ENCODE measurements around the gene QTRT2. TPM values are rescaled to one million over a fixed set of nuclear protein-coding genes. Genes with fewer than 3 reads are reported as not detected.

QTRT2 gene
- total RNA-seq (ENCODE audit: low replicate concordance) = 8.8 and 15.6 TPM in 2 replicates

DNA sequence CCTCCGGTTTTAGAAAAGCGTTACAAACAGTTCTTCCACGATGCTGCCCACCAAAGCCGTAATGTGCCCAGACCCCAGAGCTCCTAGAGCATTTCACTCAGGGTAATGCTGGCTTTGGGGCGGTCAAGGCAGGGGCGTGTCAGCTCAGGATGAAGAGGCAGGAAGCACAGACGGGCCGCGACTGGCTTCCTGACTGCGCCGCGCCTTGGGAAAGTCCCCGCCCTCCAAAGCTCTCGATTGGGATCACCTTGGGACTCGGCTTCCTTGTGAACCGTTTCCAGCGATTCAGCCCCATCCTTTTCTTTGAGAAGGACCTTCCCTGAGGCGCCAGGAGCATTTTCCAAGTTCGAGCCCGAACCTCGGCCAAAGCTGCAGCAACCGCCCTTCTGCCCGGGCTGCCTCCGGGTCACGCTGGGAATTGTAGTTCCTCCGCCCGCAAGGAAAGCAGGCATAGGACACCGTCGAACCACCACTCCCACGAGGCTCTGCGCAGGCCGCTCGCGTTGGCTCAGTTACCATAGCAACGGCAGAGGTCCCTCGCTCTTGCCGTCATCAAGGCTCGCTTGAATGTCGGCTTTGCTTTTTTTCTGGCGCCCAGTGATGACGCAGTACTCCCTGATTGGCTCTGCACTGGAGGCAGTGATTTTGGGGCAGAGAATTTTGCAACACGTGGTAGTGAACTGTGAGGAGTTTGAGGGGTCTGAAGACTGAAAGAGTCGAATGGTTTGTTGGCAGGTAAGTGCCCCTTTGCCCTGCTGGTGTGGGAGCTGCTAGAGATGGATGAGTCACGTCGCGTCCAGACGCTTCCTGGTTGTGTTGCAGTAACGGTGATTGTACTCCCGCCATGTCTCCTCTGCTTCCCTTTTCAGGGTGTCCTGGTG, at the start of gene QTRT2, which contains the start of gene CCDC191:
Gene QTRT2 (plus strand): TSS at position 608 of the 881 bp plus-strand sequence. CDS start 8,521 bp downstream, outside the sequence.
Gene CCDC191 (minus strand): TSS at position 397 of the 881 bp plus-strand sequence. CDS start 60 bp downstream, at position 337.

Other genes starting within 250 kb of the QTRT2 start
- 1.6 and 13.1 TPM in 2 replicates for gene GRAMD1C, start 217.9 kb upstream of the QTRT2 start, total RNA-seq (ENCODE audit: low replicate concordance)
- gene ZDHHC23, start 108.7 kb upstream of the QTRT2 start, total RNA-seq (ENCODE audit: low replicate concordance) = 0.70 and 2.0 TPM in 2 replicates
- gene CCDC191, start 211 bp upstream of the QTRT2 start, total RNA-seq (ENCODE audit: low replicate concordance) = 1.4 and 3.3 TPM in 2 replicates
- gene DRD3, start 122.3 kb downstream of the QTRT2 start, total RNA-seq (ENCODE audit: low replicate concordance) = not detected in 2 replicates
- gene ZNF80, start 180.8 kb downstream of the QTRT2 start, total RNA-seq (ENCODE audit: low replicate concordance) = not detected in 2 replicates
- not detected in 2 replicates for gene TIGIT, start 237.3 kb downstream of the QTRT2 start, total RNA-seq (ENCODE audit: low replicate concordance)

Data from smooth muscle cell of the coronary artery (primary cell).